NCI-H774 (cell line): ENCODE measurements around the gene LILRB2.
A peak's percentile ranks its signal among the peaks of the same experiment; 100 is the strongest.
"Not testable (repeated sequence)": the region's sequence is repeated elsewhere in the genome, so short reads cannot be mapped to it uniquely, and the experiment has no call there.

Experiments used
- DNase-seq: peaks from one replicate; lab custom pipeline; 2025; lab: John Stamatoyannopoulos, UW

Gene LILRB2

GRCh38 chr19:54240372-54241336 is 40.3 kb downstream of the LILRB2 start:
- not testable (repeated sequence) for DNase-seq

- not testable (repeated sequence) for DNase-seq
Measured at GRCh38 chr19:54239491-54240371, 41.2 kb downstream of the LILRB2 start.

- no peak for DNase-seq
Measured at GRCh38 chr19:54233941-54234340, 47.0 kb downstream of the LILRB2 start.

GRCh38 chr19:54231077-54231931 is 49.6 kb downstream of the LILRB2 start:
- DNase-seq: peak; percentile 69

- DNase-seq: no peak
Measured at GRCh38 chr19:54230031-54230430, 50.9 kb downstream of the LILRB2 start.

GRCh38 chr19:54229146-54229545 is 51.8 kb downstream of the LILRB2 start:
- no peak for DNase-seq

GRCh38 chr19:54224619-54225018 is 56.3 kb downstream of the LILRB2 start:
- DNase-seq: not testable (repeated sequence)

GRCh38 chr19:54223937-54224281 is 57.0 kb downstream of the LILRB2 start:
- DNase-seq: not testable (repeated sequence)
